ENCODE results near the gene FAM216A. TPM values are rescaled to one million over a fixed set of nuclear protein-coding genes. Genes with fewer than 3 reads are reported as not detected.

Gene FAM216A
- total and polyA plus RNA-seq, 2 of the 4 experiments (the other 2 are of a cell fraction) = 14.0 to 31.1 TPM

- H3K4me3 ChIP-seq (ENCODE audit: insufficient read depth, low read depth, low read length) = no peak overlapping the region
- H3K14ac ChIP-seq (replicated peaks; ENCODE audit: low read depth, low read length) = no peak overlapping the region
- no TSS peak for BruUV-seq (replicated peaks)
- peaks cover 10% of the 10 kb centered on the region for H3K36me3 ChIP-seq (ENCODE audit: control insufficient read depth, insufficient read depth, low read length)
- intact Hi-C loops (cut with micrococcal nuclease) (loop anchor here (10.0 kb wide), 1 partner anchor 274 kb away; no protein-coding TSS in a partner anchor), in situ Hi-C loops (cut with MboI; ENCODE audit: low sequenced_read_pairs) (loop anchor here (10.0 kb wide), 1 partner anchor 444 kb away; no protein-coding TSS in a partner anchor), dilution Hi-C loops (cut with HindIII; ENCODE audit: low sequenced_read_pairs, unreplicated experiment) (no loop called here)
- H2BK5ac ChIP-seq (ENCODE audit: low read depth, low read length, poor library complexity, severe bottlenecking) = no peak overlapping the region
- H4K20me1 ChIP-seq (ENCODE audit: insufficient read depth, low read length) = peaks cover 9% of the 10 kb centered on the region; the same call in 1 of the 2 replicates
- ChIA-PET CTCF (no interaction called here), POLR2A (ENCODE audit: unreplicated experiment) (no interaction called here)
- no peak overlapping the region for H4K91ac ChIP-seq (ENCODE audit: insufficient read depth, low read depth, low read length)
- H3K9me3 ChIP-seq (ENCODE audit: control insufficient read depth, insufficient read depth, low read length) = no peaks in the 10 kb centered on the region
- no peak overlapping the region for H2BK20ac ChIP-seq (ENCODE audit: low read depth, low read length)
- DNase-seq (no peak), ATAC-seq (ENCODE audit: low read depth) (no peak)
- H2AFZ ChIP-seq (replicated peaks; ENCODE audit: low read length, poor library complexity) = no peak overlapping the region
- H4K8ac ChIP-seq (ENCODE audit: low read depth in 2 of 2, low read length in 2 of 2) = peak overlapping the region in 1 of 2 experiments; percentile 83; a peak in 2 of 4 replicates
- no peak overlapping the region for H2AK5ac ChIP-seq (ENCODE audit: low read depth, low read length)
- H2AK9ac ChIP-seq (replicated peaks; ENCODE audit: low read depth, low read length, poor library complexity) = peak overlapping the region; percentile 49
- no peak overlapping the region for H2BK120ac ChIP-seq (ENCODE audit: low read depth, low read length)
- TF ChIP-seq POLR2A (IDR thresholded peaks at IDR 0.05; ENCODE audit: low read depth, low read length) (no peak), RCOR1 (IDR thresholded peaks at IDR 0.05; ENCODE audit: insufficient replicate concordance, low read length) (no peak)
- no peak overlapping the region for H3K4ac ChIP-seq (ENCODE audit: low read depth, low read length)
- no peak overlapping the region for H3K27ac ChIP-seq (ENCODE audit: insufficient read depth, low read length)
- no CpG with 5 or more reads among the region's 1 CpG for WGBS, 2 experiments (ENCODE audit: extremely low coverage in 2 of 2, insufficient read length in 1 of 2)
- H3K9me1 ChIP-seq (ENCODE audit: insufficient read depth, low read length) = peaks cover 4% of the 10 kb centered on the region; the same call in 1 of the 2 replicates
- 0 out of 2 replicates have a peak, but pooled peaks cover 5% of the 10 kb centered on the region for H3K4me1 ChIP-seq (ENCODE audit: control insufficient read depth, insufficient read depth, low read length)
- H3K18ac ChIP-seq (ENCODE audit: low read depth, low read length) = no peak overlapping the region
- no peak overlapping the region for H2BK15ac ChIP-seq (ENCODE audit: low read depth, low read length)
- H4K5ac ChIP-seq (ENCODE audit: low read depth, low read length) = no peak overlapping the region
- no peak overlapping the region for H3K4me2 ChIP-seq (ENCODE audit: low read depth, low read length)
- peaks cover 2 to 20% of the 10 kb centered on the region in 2 experiments; a peak in 2 of 4 replicates for H3K79me1 ChIP-seq (ENCODE audit: low read depth in 1 of 2, low read length in 2 of 2)
- no peaks in the 10 kb centered on the region for H3K27me3 ChIP-seq (ENCODE audit: control insufficient read depth, insufficient read depth, low read length)
- no peak overlapping the region for H3K23ac ChIP-seq (ENCODE audit: low read depth, low read length)
- no peak overlapping the region for H3K56ac ChIP-seq (ENCODE audit: extremely low read depth, insufficient read depth, low read length)
- H3K9ac ChIP-seq (ENCODE audit: low read depth, low read length) = no peak overlapping the region
Observed at GRCh38 chr12:110451263-110451662, 17.4 kb upstream of the FAM216A start.

Measured in IMR-90 (cell line).